Activated CD4-positive, CD25-positive, alpha-beta regulatory T cell treated with anti-CD3 and anti-CD28 coated beads, Interleukin-2, amount 50 U/mL, for 72 hours (primary cell): ENCODE data around the gene BORCS6.

Experiments
- DNase-seq: peaks from one replicate; pipeline ENCODE4 v3.0.0; 2021

BORCS6 gene

DNA sequence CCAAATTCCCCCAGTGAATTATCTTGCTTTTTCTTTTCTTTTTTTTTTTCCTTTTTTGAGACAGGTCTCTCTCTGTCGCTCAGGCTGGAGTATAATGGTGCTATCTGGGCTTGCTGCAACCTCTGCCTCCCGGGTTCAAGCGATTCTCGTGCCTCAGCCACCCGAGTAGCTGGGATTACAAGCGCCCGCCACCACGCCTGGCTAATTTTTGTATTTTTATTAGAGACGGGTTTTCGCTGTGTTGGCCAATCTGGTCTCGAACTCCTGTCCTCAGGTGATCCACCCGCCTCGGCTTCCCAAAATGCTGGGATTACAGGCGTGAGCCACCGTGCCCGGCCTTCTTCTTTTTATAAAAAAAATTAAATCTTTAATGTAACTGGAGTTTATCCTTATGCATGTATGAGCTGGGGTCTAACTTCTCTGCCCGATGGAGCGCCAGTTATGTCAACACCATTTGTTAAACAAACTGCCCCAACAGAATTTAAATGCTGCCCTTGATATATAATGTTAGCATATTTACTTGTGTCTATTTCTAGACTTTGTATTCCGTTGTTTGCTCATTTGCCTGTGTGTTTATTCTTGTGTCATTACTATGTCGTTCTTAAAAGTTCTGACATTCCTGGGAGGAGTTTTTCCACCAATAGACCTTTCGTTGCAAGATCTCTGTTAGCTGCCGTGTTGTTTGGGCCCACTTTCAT is 20.9 kb upstream of the BORCS6 start:
- DNase-seq = no peak

DNA sequence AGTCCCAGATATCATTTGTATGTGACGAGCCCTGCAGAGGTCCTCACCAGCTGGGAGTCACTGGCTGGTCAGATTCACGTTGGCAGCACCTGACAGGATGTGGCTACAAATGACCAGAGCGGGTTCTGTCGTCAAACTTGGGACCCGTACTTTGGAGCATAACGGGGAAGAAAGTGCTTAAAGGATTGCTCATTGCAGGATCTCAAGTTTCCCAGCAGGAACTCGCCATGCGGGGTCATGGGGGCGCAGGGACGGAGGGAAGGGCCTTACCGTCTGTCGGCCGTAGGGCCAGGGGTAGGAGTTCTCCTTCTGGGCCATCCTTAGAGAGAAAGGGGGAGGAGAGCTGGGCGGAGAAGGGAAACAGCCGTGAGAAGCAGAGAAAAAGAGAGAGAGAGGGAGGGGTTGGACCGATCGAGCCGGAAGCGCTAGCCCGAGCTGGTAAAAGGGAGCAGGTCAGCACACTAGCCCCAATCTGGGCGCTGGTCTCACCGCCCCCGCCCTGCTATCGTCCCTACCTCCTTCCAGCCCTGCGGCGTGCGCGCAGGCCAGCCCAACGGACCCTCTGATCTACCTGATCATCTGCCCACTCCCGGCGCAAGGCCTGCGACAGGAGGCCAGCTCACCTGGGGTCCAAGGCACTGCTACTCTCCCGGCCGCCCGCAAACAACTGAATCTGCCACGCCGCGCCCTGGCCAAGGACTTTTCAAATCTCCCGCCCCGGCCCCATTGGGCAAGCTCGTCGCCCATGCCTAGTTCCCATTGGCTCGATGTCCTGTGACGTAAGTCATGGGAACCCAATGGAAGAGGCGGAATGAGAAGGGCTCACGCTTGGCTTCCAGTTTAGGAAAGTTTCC is 20.2 kb upstream of the BORCS6 start, which contains the start of gene AURKB:
TSS of gene AURKB (minus strand) at position 669 of the 854 bp plus-strand sequence. CDS start at position 318, 351 bp downstream.
- DNase-seq = peak; percentile 91

DNA sequence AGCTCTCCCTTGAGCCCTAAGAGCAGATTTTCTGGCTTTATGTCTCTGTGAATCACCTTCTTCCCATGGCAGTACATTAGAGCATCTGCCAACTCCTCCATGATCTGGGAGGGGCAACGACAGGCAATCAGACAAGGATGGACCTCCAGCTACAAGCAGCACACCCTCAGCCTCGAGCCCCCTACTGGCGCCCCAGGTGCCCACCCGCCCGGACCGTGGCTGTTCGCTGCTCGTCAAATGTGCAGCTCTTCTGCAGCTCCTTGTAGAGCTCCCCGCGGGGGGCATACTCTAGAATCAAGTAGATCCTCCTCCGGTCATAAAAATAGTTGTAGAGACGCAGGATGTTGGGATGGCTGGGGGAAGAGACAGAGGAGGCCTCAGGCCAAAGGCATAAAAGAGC is 16.6 kb upstream of the BORCS6 start:
- DNase-seq = no peak

GRCh38 chr17:8204761-8205555 is 15.0 kb upstream of the BORCS6 start:
- no peak for DNase-seq

GRCh38 chr17:8192070-8192815 is 2.3 kb upstream of the BORCS6 start:
- peak; percentile 57 for DNase-seq

DNA sequence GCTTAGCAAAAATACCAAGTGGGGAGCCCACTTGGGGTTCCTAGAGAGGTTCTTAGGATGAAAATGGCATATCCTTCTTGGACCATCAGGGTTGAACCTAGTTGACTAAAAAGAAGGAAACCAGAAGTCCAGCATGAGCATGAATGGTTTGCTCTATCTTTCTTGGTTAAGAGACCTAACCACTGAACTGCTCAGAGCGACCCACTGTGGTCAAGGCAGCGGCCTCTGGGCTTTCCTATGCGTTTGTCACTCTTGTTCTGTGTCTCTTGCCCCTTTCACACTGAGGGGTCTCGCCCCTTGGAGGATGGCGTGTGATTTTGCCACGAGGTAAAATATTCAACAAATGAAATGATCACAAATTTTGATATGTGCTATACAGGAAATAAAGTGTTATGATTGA is 526 bp upstream of the BORCS6 start:
- no peak for DNase-seq

- no peak for DNase-seq
Observed at GRCh38 chr17:8189041-8189710, 804 bp downstream of the BORCS6 start.

DNA sequence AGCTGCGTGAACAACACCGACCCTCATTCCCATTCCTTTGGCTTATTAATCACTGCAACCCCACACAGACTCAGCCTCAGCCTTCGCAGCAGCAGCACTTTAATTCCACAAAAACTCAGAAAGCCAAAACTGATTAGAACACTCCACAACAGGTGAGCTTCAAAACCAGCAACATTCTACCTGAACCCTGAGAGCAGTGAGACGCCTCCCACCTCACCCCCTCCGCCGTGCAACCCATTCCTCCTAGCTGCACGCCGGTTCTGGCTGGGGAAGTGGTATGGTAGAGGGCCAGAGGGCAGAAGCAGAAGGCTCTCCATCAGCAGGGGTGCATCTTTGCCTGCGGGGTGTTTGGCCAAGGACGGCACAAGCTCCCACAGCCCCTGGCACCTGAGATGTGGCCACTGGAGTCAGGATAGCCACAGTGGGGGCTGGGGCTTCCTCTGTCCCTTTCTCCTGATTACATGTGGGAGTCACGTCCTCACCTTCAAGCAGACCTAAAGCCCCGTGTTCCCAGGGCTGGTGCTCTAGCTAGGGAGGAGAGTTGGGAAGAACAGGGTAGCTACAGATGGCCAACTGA is 1.6 kb downstream of the BORCS6 start:
- no peak for DNase-seq

DNA sequence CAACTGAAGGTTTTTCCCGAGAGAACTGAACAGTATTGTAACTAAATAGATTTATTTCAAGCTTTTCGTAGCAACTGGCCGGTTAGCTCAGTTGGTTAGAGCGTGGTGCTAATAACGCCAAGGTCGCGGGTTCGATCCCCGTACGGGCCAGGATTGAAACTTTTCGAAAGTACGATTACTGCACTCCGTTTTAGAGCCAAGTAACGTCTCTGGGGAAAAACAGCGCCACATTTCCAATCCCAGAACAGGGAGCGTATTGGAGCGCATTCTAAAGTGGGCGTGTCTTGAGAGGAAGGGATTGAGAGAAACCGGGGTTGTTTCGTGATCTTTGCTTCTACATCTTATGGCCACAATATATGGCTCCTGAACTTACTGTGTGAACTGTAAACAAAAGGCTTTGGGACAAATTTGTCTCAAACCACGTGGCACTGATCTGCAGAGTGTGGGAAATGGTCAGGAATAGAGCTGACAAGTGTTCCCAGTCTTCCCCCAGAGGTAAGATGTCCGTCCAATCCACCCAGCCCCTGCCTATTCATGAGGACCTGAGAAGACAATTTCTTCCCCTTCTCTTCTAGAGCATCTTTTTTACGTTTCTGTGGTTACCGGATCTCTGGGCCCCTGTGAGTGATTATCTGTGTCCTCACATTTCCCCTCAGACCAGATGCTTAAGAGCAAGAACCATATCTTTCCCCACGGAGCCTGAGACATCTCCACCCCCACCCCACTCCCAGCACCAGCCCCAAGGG is 2.3 kb downstream of the BORCS6 start:
- DNase-seq = peak; percentile 91

- peak; percentile 97 for DNase-seq
Observed at GRCh38 chr17:8186787-8187516, 3.0 kb downstream of the BORCS6 start.

DNA sequence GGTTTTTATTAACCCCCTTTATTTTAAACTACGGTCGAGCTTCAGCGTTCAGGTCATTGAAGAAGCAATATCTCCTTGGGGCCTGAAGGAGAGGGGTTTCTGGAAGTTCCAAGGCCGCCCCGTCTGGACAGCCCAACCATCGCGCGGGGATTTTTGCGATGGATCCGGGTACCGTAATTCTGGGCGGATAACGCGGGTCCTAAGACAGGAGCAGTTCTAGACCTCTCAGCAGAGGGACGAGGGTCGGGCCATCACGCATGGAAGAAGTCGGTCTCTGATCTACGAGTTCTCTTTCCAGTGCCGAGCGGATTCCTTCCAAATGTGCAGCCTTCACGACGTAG is 3.6 kb downstream of the BORCS6 start:
- DNase-seq = no peak

- DNase-seq = peak; percentile 98
Observed at GRCh38 chr17:8185582-8186445, 4.2 kb downstream of the BORCS6 start.

DNA sequence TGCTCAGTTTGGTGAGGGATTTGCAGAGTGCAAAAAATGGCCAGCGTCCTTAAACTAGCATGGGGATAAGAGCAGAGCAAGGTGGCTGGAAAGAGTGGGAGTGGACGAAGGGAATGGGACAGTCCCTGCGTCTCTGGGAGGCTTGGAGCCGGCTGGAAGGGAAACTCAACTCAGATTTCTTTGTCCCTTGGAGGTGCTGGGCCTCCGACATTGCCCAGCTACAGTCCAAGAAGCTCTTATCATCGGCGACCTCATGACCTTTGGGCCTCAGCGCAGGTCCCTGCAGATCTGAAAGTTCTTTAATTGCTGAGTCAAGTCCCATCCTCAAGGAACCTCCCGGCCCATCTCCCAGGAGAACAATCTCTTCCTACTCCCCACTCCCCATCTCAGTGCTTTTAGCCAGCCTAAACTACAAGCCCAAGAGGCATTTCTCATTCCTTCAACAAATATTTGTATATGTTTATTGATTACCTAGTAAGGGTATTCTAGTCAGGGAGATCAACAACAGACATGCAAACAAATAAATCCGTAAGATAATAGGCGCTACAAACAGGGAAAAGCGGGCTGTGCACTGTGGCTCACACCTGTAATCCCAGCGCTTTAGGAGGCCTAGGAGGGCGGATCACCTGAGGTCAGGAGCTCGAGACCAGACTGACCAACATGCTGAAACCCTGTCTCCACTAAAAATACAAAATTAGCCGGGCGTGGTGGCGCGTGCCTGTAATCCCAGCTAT is 12.8 kb downstream of the BORCS6 start:
- no peak for DNase-seq

DNA sequence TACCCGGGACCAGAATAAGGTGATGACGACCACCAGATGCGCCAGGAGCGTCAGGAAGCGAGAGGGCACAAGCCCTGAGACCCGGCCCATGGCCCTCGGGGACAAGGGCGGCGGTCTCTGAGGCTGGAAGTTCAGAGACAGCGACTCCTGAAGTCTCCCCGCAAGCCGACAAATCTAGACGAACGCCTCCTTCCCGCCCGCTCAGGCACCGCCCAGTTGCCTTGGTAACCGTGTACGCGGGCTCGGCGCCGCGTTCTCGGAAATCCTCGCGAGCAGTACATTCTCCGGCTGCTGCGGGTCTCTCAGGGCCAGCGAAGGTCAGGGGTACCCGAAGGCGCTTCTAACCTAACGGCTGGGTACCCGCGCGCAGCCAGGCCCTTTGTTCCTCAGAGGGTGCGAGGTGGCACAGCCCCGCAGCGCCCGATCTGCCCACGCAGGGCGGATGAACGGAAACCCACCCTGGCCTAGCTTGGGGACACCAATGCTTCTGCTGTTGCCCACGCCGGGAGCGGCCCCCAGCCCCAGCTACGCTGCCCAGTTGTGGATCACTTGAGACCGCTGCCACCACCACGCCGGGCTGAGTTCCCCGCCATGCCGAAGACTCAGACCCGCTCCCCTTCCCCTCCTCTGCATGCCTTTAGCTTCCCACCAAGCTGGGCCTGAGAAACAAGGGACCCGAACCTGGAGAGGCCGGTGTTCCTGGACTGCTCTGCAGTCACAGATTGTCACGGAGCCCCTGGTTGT is 13.6 kb downstream of the BORCS6 start, which contains the start of gene TMEM107:
TSS of gene TMEM107 (minus strand) at position 184 of the 744 bp plus-strand sequence. CDS start at position 90, 94 bp downstream.
- peak; percentile 87 for DNase-seq

DNA sequence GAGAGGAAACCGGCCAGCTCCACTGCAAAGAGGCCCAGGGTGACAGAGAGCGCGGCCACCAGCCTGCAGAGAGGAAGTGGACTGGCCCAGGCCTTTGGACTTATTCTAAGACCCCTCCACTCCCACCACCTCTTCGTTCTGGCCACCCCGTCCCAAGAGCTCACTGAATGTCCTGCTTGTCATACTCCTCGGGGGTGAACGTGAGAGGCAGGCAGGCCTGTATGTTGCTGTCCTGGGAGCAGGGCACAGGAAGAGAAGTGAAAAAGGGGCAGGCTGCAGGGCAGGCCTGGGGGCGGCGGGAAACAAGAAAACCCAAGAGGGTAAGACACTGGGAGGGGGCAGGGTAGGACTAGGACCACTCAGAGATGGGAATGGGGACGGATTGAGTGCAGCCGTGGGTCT is 14.2 kb downstream of the BORCS6 start:
- no peak for DNase-seq

- DNase-seq = no peak
Observed at GRCh38 chr17:8173871-8174322, 16.1 kb downstream of the BORCS6 start.

DNA sequence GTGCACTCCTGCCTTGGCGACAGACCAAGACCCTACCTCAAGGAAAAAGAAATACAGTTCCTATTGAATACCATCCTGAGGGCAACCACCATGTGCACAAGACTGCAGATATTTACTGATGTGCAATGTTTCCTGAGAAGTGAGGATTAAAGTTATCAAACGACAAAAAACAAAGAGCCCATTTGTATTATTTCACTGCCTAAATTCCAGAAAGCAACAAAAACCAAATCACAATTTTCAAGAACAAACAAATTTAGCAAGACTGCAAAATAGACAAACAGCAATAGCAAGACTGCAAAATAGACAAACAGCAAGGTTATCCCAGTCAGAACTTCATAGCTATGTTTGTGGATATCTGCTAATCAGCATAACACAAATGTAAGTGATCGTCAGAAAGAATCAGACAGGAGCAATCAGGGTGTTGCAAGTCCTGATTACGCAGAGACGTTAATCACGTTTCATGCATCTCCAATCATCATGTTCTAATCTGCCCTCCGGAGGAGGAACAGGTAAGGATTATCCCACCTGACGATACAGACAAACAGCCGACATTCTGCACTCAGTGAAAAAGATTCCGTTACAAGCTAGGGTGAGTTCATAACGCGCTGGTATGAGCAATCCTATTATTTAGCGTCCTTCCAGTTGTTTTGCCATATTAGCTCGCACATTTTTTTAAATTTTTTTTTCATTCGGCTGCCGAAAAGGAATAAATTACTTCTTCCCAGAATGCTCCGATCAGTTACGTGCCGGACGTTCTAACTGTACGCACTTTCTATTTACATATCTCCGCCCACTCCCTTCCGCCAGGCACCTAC is 16.7 kb downstream of the BORCS6 start:
- DNase-seq = peak; percentile 61
